Naive thymus-derived CD8-positive, alpha-beta T cell (primary cell): Measurements from ENCODE around the gene HSP90AA1. TPM values are rescaled to one million over a fixed set of nuclear protein-coding genes. Genes with fewer than 3 reads are reported as not detected.
"Not testable (repeated sequence)": the region's sequence is repeated elsewhere in the genome, so short reads cannot be mapped to it uniquely, and the experiment has no call there.

Experiments used
- ATAC-seq, 2 donors: fragments of 150-1000 bp; cut with Tn5 transposase in 1 of 2; sonication (Bioruptor Pico), chemical (Tn5 transposase) in 1 of 2; 1 replicate in 1 of 2; 2 replicates in 1 of 2; pipeline ENCODE4 v1.10.0; 2021; ENCODE audit warnings: mild to moderate bottlenecking in 2 of 2, moderate library complexity in 2 of 2
- POLR2A ChIA-PET: fragments of 350-600 bp; sonication (Branson Sonifier 250); formaldehyde crosslinking; loops from one replicate; lab custom pipeline; 2021; ENCODE audit warnings: antibody characterized with exemption; lab: Charles Lee
- DNase-seq, 10 donors: peaks; one replicate each; pipeline versions ENCODE4 v3.0.0 to v3.0.0-alpha.2; 2020 to 2022
- H3K27ac Mint-ChIP-seq, 10 donors: one replicate each; pipeline ENCODE4 v1.8.0; 2020 to 2022; ENCODE audit warnings: mild to moderate bottlenecking in 10 of 10, mixed read lengths in 10 of 10, moderate library complexity in 4 of 10, inconsistent platforms in 1 of 10
- H3K27me3 Mint-ChIP-seq, 5 donors: one replicate each; pipeline ENCODE4 v1.8.0; 2021 to 2022; ENCODE audit warnings: mixed read lengths in 5 of 5
- H3K36me3 Mint-ChIP-seq, 3 donors: one replicate each; pipeline ENCODE4 v1.8.0; 2020 to 2022; ENCODE audit warnings: mixed read lengths in 3 of 3, mild to moderate bottlenecking in 2 of 3, inconsistent platforms in 1 of 3
- H3K4me1 Mint-ChIP-seq, 4 donors: one replicate each; pipeline ENCODE4 v1.8.0; 2021 to 2022; ENCODE audit warnings: mixed read lengths in 4 of 4
- H3K4me3 Mint-ChIP-seq, 10 donors: one replicate each; pipeline ENCODE4 v1.8.0; 2020 to 2022; ENCODE audit warnings: mild to moderate bottlenecking in 10 of 10, mixed read lengths in 10 of 10, moderate library complexity in 6 of 10, inconsistent platforms in 1 of 10
- H3K9me3 Mint-ChIP-seq, 9 donors: one replicate each; pipeline ENCODE4 v1.8.0; 2020 to 2022; ENCODE audit warnings: mixed read lengths in 9 of 9, mild to moderate bottlenecking in 3 of 9, inconsistent platforms in 1 of 9, moderate library complexity in 1 of 9
- polyA plus RNA-seq, 3 donors: library from polyadenylated mRNA; unstranded; fragments of 300-500 nt; fragmentation: Illumina TruSeq; gene quantifications; one replicate each; pipeline ENCODE4 v1.2.3, GENCODE V29; 2021
- total RNA-seq, 8 experiments: library from RNA in 2 of 8; stranded (reverse) in 2 of 8; gene quantifications; one replicate each; pipeline ENCODE4 v1.2.3 and lab custom pipeline; 2021 to 2026

The HSP90AA1 gene
- total RNA-seq (100 to 1,000 TPM; 356 to 373 TPM), polyA plus RNA-seq (100 to 1,000 TPM; 401 to 445 (median 427) TPM), total RNA-seq (lab: John Stamatoyannopoulos, UW) (345 to 1,744 (median 1,311) reads per million in 6 experiments)

DNA sequence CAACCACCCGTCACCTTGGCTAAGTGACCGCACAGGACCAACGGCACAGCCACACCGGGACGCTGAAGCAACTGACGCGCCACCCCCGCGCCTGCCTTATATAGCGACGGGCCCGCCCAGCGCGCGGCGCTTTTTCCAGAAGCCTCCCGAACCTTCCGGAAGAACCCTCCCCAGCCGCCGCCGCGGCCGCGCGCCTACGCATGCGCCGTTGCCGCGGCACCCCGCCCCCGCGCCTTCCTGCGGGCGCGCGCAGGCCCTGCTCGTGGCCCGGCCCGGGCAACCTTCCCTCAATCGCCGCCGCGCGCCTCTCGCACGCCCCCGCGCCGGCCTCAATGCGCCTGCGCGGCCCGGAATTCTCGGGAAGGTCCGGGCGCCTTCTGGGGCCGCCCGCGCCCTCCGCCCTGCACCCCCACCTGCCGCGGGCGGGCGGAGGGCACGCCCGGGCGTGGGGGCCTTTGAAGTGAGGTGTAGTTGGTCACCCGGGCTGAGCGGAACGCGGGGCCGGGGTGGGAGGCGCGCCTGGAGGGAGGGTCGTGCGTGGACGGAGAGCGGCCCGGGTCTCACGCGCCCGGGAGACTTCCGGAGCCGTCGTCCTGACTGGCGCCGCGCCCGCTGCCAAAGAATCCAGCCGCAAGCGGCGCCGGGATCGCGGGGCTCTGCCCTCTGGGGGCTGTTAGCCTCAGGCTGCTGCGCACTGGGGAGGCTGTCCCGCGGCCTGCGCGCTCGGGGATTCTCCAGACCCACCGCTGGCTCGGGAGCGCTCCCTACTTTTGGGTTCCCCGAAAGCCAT is at the start of gene HSP90AA1:
TSS of gene HSP90AA1 (minus strand) at position 73 of the 790 bp plus-strand sequence. CDS start 666 bp downstream, outside the sequence.
- Mint-ChIP-seq H3K4me3 (peak within 1 kb of the TSS; percentile 90 to 98 (median 97)), H3K4me1 (peaks cover 31 to 64% (median 63%) of the 10 kb centered on the region in 4 donors), H3K27ac (peak within 1 kb of the TSS; percentile 92 to 100 (median 98)), H3K36me3 (peaks cover 18 to 42% (median 31%) of the 10 kb centered on the region in 3 donors), H3K27me3 (no peaks in the 10 kb centered on the region), H3K9me3 (no peaks in the 10 kb centered on the region)
- ATAC-seq = peak; percentile 66 to 79
- POLR2A ChIA-PET = interaction anchor here (0.5 to 1.7 kb wide), 10 partner anchors 8 to 1857 kb away, joined by 3 to 12 read pairs (median 5); partner anchors contain the start of gene DYNC1H1
- peak; percentile 89 to 97 (median 94) for DNase-seq

DNA sequence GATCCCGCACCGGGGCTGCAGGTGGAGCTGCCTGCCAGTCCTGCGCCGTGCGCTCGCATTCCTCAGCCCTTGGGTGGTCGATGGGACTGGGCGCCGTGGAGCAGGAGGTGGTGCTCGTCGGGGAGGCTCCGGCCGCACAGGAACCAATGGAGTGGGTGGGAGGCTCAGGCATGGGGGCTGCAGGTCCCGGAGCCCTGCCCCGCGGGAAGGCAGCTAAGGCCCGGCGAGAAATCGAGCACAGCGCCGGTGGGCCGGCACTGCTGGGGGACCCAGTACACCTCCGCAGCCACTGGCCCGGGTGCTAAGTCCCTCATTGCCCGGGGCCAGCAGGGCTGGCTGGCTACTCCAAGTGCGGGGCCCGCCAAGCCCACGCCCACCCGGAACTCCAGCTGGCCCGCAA is 48.6 kb upstream of the HSP90AA1 start:
- H3K9me3 Mint-ChIP-seq, H3K27me3 Mint-ChIP-seq, H3K27ac Mint-ChIP-seq, H3K36me3 Mint-ChIP-seq, DNase-seq, ATAC-seq, POLR2A ChIA-PET, H3K4me3 Mint-ChIP-seq: not testable (repeated sequence)
- H3K4me1 Mint-ChIP-seq = peaks cover 6 to 15% (median 10%) of the 10 kb centered on the region in 4 donors

DNA sequence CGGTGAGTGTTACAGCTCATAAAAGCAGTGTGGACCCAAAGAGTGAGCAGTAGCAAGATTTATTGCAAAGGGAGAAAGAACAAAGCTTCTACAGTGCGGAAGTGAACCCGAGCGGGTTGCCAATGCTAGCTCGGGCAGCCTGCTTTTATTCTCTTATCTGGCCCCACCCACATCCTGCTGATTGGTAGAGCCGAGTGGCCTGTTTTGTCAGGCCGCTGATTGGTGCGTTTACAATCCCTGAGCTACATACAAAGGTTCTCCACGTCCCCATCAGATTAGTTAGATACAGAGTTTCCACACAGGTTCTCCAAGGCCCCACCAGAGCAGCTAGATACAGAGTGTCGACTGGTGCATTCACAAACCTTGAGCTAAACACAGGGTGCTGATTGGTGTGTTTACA is 47.9 kb upstream of the HSP90AA1 start:
- POLR2A ChIA-PET = interaction anchor here (0.7 kb wide), 1 partner anchor 28 kb away, joined by 4 read pairs; no protein-coding TSS in a partner anchor
- H3K9me3 Mint-ChIP-seq, H3K36me3 Mint-ChIP-seq, DNase-seq, H3K27me3 Mint-ChIP-seq, ATAC-seq, H3K4me3 Mint-ChIP-seq: not testable (repeated sequence)
- H3K4me1 Mint-ChIP-seq = peaks cover 6 to 11% (median 9%) of the 10 kb centered on the region in 4 donors
- peak overlapping the region in 1 of 10 donors; percentile 27 for H3K27ac Mint-ChIP-seq

DNA sequence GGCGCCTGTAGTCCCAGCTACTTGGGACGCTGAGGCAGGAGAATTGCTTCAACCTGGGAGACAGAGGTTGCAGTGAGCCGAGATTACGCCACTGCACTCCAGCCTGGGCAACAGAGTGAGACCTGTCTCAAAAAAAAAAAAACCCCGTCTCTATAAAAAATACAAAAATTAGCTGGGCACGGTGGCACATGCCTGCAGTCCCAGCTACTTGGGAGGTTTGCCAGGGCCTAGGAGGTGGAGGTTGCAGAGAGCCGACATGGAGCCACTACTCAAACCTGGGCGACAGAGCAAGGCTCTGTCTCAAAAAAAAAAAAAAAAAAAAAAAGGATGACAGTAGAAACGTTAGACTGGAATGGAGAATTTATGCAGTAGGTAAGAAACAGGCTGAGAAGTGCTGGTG is 47.2 kb upstream of the HSP90AA1 start:
- ATAC-seq, H3K4me3 Mint-ChIP-seq: not testable (repeated sequence)

DNA sequence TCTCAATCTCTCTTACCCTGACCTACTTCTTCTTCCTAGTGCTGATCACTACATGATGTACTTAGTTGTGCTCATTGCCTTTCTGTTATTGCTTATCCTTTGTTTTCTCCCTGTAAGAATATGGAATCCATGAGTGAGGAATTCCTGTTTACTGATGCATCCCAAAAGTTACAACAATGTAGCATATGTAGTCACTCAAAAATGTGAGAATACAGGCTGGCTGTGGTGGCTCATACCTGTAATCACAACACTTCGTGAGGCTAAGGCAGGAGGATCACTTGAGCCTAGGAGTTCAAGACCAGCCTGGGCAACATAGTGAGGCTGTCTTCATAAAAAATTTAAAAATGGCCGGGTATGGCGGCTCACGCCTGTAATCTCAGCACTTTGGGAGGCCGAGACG is 44.9 kb upstream of the HSP90AA1 start:
- ATAC-seq (no peak), DNase-seq (no peak)
- Mint-ChIP-seq H3K36me3 (peaks cover 0 to 8% (median 0%) of the 10 kb centered on the region in 3 donors), H3K4me1 (no peaks in the 10 kb centered on the region), H3K4me3 (no peak overlapping the region), H3K9me3 (no peaks in the 10 kb centered on the region), H3K27me3 (no peaks in the 10 kb centered on the region), H3K27ac (no peak overlapping the region)
- POLR2A ChIA-PET = no interaction called here

More for the DNA sequence above, 47.2 kb upstream of the HSP90AA1 start:
- not testable (repeated sequence) for H3K4me1 Mint-ChIP-seq, H3K9me3 Mint-ChIP-seq, H3K36me3 Mint-ChIP-seq, H3K27ac Mint-ChIP-seq, H3K27me3 Mint-ChIP-seq, DNase-seq
- POLR2A ChIA-PET = interaction anchor here (0.7 kb wide), 1 partner anchor 28 kb away, joined by 4 read pairs; no protein-coding TSS in a partner anchor

DNA sequence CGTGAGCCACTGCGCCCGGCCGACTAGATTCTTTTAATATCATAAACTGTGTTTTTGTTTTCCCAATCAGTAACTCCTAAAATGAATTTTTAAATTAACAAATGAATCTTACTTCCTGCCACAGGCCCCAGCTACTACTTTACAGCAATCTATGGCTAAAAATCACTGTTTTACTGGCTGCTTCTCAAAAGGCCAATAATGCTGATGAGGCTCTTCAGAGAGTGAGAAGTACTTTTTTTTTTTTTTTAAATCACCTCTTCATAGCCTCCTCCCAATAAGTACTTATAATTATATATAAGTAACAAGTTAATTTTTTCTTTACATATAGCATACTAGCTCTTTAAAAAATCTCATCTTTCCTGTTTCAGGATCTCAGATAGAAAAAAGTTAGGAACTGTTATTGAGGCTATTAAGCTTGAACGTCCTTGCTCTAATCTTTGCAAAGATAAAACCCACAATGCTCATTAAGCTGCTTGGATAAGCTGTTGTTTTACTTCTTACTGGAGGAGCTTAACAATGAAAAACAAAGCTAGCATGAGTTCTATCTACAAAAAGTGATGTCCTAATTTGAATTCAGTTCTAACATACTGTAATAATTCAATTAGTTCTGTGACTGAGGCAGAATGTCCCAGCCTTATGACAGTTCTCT is 40.1 kb upstream of the HSP90AA1 start:
- Mint-ChIP-seq H3K27me3 (no peaks in the 10 kb centered on the region), H3K9me3 (no peaks in the 10 kb centered on the region), H3K27ac (no peak overlapping the region), H3K4me1 (no peaks in the 10 kb centered on the region), H3K4me3 (no peak overlapping the region), H3K36me3 (peaks cover 0 to 2% (median 0%) of the 10 kb centered on the region in 3 donors)
- DNase-seq (no peak), ATAC-seq (no peak)
- POLR2A ChIA-PET = interaction anchor here (0.6 kb wide), 1 partner anchor 405 kb away, joined by 5 read pairs; no protein-coding TSS in a partner anchor

DNA sequence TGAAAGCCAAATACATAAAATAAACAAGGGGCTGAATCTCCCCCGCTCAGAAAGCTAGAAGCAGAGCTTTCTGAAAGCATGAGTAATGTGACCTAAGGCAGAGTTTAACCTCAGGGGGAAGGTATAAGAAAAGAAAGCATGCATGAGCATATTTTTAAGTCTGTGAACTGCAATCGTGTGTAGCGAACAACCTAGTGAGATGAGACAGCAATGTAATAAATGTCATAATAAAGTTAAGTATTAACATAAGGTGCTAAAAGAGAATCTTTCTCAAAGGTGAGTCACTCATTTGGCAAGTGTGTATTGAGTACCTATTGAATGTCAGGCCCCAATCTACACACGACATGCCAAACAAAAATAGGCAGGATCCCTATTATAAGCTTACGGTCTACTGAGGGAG is 38.7 kb upstream of the HSP90AA1 start:
- POLR2A ChIA-PET = no interaction called here
- no peak overlapping the region for H3K4me3 Mint-ChIP-seq
- peaks cover 0 to 2% (median 0%) of the 10 kb centered on the region in 3 donors for H3K36me3 Mint-ChIP-seq
- no peaks in the 10 kb centered on the region for H3K27me3 Mint-ChIP-seq
- H3K9me3 Mint-ChIP-seq = no peaks in the 10 kb centered on the region
- no peak for DNase-seq
- no peak overlapping the region for H3K27ac Mint-ChIP-seq
- ATAC-seq = no peak
- H3K4me1 Mint-ChIP-seq = no peaks in the 10 kb centered on the region

DNA sequence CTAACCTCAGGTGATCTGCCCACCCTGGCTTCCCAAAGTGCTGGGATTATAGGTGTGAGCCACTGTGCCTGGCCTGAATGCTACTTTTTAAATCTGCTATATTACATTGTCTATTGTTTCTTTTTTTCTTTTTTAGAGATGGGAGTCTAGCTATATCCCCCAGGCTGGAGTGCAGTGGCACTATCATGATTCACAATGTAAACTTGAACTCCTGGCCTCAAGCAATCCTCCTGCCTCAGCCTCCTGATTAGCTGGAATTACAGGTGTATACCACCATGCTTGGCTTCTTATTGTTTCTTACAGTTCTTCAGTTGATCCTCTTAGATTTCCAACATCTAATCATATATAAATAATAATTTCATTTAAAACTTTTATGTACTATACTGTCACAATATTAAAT is 37.6 kb upstream of the HSP90AA1 start:
- H3K36me3 Mint-ChIP-seq = no peaks in the 10 kb centered on the region
- H3K4me1 Mint-ChIP-seq = no peaks in the 10 kb centered on the region
- no peaks in the 10 kb centered on the region for H3K9me3 Mint-ChIP-seq
- H3K4me3 Mint-ChIP-seq = no peak overlapping the region
- H3K27me3 Mint-ChIP-seq = no peaks in the 10 kb centered on the region
- no peak for ATAC-seq
- DNase-seq = no peak
- no peak overlapping the region for H3K27ac Mint-ChIP-seq
- POLR2A ChIA-PET = interaction anchor here (0.7 kb wide), 1 partner anchor 457 kb away, joined by 5 read pairs; no protein-coding TSS in a partner anchor

DNA sequence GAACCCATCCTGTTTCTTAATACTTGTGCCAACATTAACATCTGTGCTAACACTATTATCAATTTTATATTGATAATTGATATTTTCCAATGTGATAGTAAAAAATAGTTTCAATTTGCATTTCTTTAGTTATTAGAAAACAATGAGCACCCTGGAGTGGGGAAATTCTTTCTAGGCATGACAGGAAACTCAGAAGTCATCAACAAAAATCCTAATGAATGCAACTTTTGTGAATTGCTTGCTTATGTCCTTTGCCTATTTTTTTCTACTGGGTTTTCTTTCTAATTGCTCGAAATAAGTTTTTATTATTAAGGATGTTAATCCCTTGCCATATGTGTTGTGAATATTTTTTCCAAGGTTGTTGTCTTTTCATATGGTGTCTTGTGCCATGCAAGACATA is 34.7 kb upstream of the HSP90AA1 start:
- POLR2A ChIA-PET = no interaction called here
- Mint-ChIP-seq H3K36me3 (no peaks in the 10 kb centered on the region), H3K27me3 (no peaks in the 10 kb centered on the region), H3K4me3 (no peak overlapping the region), H3K9me3 (no peaks in the 10 kb centered on the region), H3K27ac (no peak overlapping the region), H3K4me1 (no peaks in the 10 kb centered on the region)
- no peak for ATAC-seq
- DNase-seq = no peak

DNA sequence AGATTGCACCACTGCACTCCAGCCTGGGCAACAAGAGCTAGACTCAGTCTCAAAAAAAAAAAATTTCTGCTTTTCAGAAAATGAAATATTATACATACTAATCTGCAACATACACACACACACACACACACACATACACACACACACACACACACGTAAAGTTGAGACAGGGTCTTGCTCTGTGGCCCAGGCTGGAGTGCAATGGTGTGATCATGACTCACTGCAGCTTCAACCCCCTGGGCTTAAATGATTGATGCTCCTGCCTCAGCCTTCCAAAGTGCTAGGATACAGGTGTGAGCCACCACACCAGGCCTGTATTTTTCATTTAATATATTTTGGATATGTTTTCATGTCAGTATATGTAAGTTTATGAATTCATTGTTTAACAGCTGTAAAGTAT is 34.0 kb upstream of the HSP90AA1 start:
- Mint-ChIP-seq H3K27ac (no peak overlapping the region), H3K4me3 (no peak overlapping the region), H3K36me3 (no peaks in the 10 kb centered on the region), H3K4me1 (no peaks in the 10 kb centered on the region), H3K9me3 (no peaks in the 10 kb centered on the region), H3K27me3 (no peaks in the 10 kb centered on the region)
- POLR2A ChIA-PET = no interaction called here
- no peak for DNase-seq
- ATAC-seq = no peak

DNA sequence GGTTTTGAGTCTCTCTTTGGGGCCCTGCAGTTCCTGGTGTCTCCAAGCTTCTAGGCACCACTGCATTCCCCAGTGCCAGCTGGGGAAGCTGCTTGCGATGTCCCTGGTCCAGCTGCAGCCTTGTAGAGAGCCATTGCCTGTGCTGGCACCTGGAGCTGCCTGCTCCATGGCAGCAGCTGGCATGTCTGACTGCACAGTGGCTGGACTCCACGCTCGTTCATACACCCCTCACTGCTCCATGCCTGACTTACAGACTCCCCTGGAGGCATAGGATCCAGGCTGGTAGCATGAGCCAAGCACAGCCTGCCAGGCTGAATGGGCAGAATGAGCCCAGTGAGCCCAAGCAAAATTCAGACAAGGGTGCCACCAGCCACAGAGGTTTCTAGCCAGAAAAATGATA is 31.0 kb upstream of the HSP90AA1 start:
- ATAC-seq (no peak), DNase-seq (no peak)
- POLR2A ChIA-PET = no interaction called here
- Mint-ChIP-seq H3K27ac (no peak overlapping the region), H3K36me3 (no peaks in the 10 kb centered on the region), H3K27me3 (no peaks in the 10 kb centered on the region), H3K9me3 (no peaks in the 10 kb centered on the region), H3K4me1 (no peaks in the 10 kb centered on the region), H3K4me3 (no peak overlapping the region)

DNA sequence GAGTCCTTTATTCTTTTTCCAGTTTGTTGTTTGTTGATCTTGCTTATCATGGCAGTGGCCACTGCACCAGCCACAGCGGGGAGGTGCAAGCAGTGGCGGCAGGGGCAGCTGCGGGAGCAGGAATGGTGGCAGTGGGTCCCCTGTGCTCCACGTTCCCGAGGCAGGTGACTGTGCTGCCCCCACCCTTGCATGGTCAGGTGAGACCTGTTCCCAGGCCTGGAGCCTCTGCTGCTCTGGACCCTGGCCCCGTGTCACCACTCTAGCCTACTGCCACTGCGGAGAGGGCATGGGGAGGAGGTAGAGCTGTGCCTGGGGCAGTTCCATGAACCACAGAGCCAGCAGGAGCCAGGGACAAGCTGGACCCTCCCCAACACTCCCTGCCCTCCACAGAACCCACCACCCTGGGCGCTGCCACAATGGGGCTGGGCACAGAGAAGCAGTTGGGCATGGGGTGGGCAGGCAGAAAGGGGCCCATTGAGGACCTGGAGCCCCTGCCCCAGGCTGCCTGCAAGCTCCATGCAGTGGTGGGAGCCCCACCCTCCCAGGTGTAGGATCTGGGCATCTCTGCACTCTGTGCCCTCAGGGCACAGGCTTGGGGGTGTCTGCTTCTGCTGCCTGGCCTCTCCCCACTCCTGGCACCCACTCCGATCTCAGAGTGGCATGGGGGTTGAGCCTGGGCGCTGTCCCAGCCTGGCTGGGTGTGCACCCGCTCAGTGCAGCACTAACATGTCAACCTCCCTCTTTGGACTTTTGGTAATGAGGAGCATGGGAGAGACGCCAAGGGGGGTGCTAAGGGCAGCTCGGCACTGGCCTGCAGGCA is 29.7 kb upstream of the HSP90AA1 start:
- H3K36me3 Mint-ChIP-seq = peaks cover 0 to 4% (median 0%) of the 10 kb centered on the region in 3 donors
- peaks cover 0 to 3% (median 0%) of the 10 kb centered on the region in 9 donors for H3K9me3 Mint-ChIP-seq
- no peaks in the 10 kb centered on the region for H3K27me3 Mint-ChIP-seq
- H3K4me3 Mint-ChIP-seq = no peak overlapping the region
- H3K4me1 Mint-ChIP-seq = no peaks in the 10 kb centered on the region
- no peak for DNase-seq
- no peak overlapping the region for H3K27ac Mint-ChIP-seq
- ATAC-seq = no peak
- POLR2A ChIA-PET = no interaction called here
